SH-SY5Y (cell line): ENCODE measurements around the gene NFAM1.

Experiments used
- GATA2 ChIP-seq: IDR thresholded peaks from 2 replicates; pipeline ENCODE4 v1.6.1; 2011; ENCODE audit warnings: mild to moderate bottlenecking, low read depth, low read length
- GATA3 ChIP-seq: IDR thresholded peaks from 2 replicates; pipeline ENCODE4 v1.6.1; 2011; ENCODE audit warnings: low read depth, mild to moderate bottlenecking, low read length, moderate library complexity

DNA sequence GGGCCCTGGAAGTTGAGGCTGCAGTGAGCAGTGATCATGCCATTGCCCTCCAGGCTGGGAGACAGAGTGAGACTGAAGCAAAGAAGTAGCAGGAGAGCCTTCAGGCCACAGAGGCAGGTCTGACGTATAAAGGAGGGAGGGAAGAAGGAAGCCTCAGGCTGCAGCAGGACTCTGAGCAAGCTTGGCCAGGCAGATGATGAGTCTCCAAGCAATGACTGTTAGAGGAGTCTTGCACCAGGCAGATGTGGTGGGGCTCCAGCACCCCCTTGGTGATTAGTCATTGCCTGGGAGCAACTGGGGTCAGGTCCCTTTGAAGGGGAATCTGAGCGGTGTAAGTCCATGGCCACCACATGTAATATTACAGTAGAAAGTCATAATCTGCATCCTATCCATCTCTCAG is 36.6 kb upstream of the NFAM1 start:
- TF ChIP-seq GATA3 = no peak
- TF ChIP-seq GATA2 = no peak
